Pons (tissue), 1 donor: ENCODE measurements around the gene RASL10B.

ENCODE experiments used
- DNase-seq: peaks from one replicate; pipeline ENCODE4 v3.0.0-alpha.2; 2016; ENCODE audit warnings: low spot score

RASL10B gene

GRCh38 chr17:35765756-35766488 lies 34.5 kb downstream of the RASL10B start:
- DNase-seq = no peak

GRCh38 chr17:35766489-35766877 lies 35.0 kb downstream of the RASL10B start:
- no peak for DNase-seq

- peak; percentile 45 for DNase-seq
Measured at GRCh38 chr17:35766903-35767510, 35.6 kb downstream of the RASL10B start.

- no peak for DNase-seq
Measured at GRCh38 chr17:35768797-35769196, 37.4 kb downstream of the RASL10B start.

- no peak for DNase-seq
Measured at GRCh38 chr17:35769895-35770486, 38.6 kb downstream of the RASL10B start.

GRCh38 chr17:35773129-35773528 lies 41.7 kb downstream of the RASL10B start:
- DNase-seq = no peak

GRCh38 chr17:35773679-35774425 lies 42.4 kb downstream of the RASL10B start:
- DNase-seq = no peak

GRCh38 chr17:35774499-35774898 lies 43.1 kb downstream of the RASL10B start:
- peak; percentile 42 for DNase-seq

GRCh38 chr17:35775039-35775438 lies 43.6 kb downstream of the RASL10B start:
- no peak for DNase-seq

GRCh38 chr17:35775583-35775982 lies 44.1 kb downstream of the RASL10B start:
- DNase-seq = no peak

GRCh38 chr17:35778641-35779196 lies 47.3 kb downstream of the RASL10B start:
- no peak for DNase-seq

GRCh38 chr17:35780950-35781349 lies 49.5 kb downstream of the RASL10B start:
- DNase-seq = no peak

- no peak for DNase-seq
Measured at GRCh38 chr17:35784895-35785294, 53.5 kb downstream of the RASL10B start.

GRCh38 chr17:35786941-35787432 lies 55.5 kb downstream of the RASL10B start:
- DNase-seq = no peak

GRCh38 chr17:35788477-35789368 lies 57.3 kb downstream of the RASL10B start:
- DNase-seq = no peak

GRCh38 chr17:35790841-35791240 lies 59.4 kb downstream of the RASL10B start:
- DNase-seq = no peak

GRCh38 chr17:35791681-35792350 lies 60.4 kb downstream of the RASL10B start:
- DNase-seq = no peak
